NCI-H2171 treated with DMSO at 0.1 percent for 48 hours (cell line): ENCODE results near the gene APOD.
A peak's percentile ranks its signal among the peaks of the same experiment; 100 is the strongest.

ENCODE experiments used
- DNase-seq: peaks from one replicate; lab custom pipeline; 2025; lab: John Stamatoyannopoulos, UW

Gene APOD

DNA sequence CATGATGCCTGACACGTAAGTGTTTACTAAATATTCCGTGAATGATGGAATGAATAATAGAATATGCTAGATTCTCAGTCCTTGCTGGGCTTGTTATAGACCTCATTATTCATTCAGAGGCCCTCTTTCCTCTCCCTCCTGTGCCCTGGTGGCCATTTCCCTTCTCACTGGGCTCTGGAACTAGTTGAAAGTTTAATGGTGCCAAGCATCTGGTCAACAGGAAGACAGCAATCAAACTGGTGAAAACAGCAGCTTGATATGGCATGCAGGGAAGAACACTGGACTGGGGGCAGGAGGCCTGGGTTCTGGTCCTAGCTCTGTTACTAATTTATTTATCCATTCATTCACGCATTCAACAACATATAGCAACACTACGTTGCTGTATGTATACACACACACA is 3.7 kb upstream of the APOD start:
- no peak for DNase-seq

DNA sequence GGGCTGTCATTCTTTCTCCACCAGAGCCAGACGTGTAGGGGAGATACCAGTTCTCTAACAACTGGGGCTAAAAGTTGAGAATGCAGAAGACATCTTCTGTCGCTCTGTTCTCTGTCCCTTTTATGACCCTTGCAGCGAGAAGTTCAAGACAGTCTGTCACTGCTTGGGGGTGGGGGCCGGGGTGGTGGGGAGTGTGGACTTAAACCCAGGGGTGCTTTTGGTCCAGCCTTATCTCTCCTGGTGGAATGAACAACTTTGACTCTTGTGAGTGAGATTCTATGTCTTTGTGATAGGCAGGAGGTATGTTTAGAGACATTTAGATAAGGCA is 767 bp upstream of the APOD start:
- no peak for DNase-seq

DNA sequence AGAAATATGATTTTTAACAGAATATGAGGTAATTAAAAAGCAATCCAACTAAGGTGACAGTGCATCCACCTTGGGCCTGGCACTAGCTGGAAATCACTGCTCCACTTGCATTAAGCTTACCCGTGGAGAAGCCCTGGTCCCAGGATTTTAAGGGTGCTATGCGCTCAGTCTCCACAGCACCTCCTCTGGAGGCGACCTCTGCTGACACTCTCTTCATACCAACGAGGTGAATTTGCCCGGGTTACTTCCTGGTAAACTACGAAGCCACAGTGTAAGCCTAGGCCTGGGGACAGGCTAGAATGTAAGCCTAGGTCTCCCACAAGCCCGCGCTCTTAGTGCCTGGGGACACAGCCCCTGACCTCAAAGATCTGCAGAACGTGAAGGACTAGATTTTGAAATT is 793 bp downstream of the APOD start:
- DNase-seq: no peak

DNA sequence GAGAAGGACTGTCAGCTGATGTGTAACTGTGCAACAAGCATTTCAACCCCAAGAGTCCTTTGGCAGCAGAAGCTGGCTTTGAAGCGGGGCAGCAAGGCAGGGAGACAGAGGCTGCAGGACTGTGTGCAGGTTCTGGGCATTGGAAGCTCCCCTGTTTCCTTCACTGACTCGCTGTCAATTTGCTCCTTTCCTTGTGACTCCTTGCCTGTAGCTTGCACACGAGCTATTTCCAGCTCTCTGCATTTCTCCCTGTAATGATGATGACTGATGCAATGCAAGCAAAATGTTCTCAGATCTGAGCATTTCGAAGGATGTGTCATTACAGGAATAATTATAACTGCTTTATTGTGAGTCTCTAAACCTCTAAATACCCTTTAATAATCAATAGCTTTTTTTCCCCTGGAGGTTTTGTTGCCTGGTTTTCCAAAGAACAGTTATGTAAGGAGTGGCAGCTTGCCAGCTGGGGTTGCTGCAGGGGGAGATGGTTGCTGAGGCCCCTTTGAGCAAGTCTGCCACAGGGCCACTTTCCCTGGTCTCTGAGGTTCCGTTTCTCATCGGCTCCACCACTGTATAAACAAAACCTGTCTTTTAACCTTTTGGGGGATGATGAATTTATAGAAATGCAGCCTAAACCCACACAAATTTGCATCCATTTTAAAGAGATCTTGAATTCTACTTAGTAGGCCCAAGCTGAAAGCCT is 2.8 kb downstream of the APOD start:
- DNase-seq: peak; percentile 8

DNA sequence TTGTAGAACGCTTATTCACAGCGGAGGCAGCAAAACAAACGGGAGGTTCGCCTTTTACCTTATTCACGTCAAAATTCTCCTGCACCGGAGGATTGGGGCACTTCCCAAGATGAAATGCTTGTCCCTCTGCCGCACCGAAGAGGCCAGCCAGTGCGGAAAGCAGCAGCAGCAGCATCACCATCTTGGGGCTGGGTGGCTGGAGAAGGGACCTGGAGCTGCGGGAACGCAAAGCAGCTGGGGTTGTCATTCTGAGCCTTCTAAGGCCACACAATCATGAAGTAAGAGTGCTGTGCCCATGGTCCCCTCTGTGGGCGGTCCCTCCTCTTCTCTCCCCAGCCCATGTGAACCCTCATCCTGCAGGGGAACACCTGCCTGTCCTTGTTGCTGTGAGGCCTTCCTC is 4.5 kb downstream of the APOD start:
- DNase-seq: no peak

DNA sequence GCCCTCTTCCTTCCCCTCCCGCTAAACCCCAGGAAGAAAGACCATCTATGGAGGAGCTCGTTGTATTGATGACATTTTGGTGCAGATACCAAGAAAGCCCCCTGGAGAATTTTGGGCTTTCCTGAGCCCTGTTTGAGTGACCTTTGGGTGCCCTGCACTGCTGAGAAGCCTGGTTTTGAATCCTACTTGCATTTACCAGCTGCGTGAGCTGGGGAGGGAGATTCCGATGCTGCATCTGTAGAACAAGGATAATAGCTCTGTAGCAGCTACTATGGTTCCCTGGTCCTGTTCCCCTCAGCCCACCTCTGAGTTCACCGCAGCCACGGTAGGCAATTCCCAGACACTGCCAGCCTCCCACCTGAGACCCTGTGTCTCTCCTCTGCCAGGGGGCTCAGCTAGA is 5.2 kb downstream of the APOD start:
- no peak for DNase-seq

DNA sequence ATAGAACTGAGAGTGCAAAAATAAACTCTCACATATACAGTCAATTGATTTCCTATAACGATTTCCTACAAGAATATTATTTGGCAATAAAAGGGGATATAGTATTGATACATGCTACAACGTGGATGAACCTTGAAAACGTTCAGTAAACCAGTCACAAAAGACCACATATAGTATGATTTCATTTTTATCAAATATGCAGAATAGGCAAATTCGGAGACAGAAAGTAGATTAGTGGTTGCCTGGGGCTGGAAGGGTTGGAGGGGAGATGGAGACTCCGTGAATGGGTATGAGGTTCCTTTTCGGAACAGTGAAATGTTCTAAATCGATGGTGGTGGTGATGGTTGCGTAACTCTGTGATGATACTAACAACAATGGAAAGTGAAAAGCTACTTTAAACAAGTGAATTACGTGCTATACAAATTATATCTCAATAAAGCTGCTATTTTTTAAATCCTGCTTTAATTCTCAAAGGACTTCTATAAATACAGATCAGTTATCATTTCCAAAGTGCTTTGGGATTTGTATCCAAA is 6.0 kb downstream of the APOD start:
- DNase-seq: no peak

DNA sequence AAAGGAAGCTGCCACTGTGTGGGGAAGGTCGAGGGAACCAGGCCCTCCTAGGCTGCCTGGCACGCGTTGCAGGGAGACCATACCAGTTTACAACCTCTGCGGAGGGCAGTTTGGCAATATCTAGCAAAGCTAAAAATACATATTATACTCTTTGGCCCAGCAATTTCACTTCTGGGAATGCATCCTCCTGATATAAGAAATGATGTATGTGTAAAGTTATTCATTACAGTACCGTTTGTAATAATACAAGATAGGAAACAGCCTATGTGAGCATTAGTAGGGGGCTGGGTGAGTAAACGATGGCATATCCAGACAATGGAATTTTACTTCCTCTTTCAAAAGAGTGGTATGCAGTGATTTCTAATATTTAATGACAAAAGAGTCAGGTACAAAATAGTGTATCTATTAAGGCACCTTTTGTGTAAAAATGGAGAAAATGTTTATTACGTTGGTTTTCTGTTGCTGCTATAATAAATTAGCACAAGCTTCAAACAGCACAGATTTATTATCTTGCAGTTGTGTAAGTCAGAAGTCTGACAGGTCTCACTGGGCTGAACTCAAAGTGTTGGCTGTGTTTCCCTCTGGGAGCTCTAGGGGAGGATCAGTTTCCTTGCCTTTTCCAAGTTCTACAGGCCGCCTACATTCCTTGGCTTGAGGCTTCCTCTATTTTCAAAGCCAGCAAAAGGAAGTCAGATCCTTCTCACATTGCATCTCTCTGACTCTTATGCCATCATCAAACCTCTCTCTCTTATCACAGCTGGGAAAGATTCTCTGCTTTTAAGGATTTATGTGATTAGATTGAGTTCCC is 9.0 kb downstream of the APOD start:
- DNase-seq: no peak

DNA sequence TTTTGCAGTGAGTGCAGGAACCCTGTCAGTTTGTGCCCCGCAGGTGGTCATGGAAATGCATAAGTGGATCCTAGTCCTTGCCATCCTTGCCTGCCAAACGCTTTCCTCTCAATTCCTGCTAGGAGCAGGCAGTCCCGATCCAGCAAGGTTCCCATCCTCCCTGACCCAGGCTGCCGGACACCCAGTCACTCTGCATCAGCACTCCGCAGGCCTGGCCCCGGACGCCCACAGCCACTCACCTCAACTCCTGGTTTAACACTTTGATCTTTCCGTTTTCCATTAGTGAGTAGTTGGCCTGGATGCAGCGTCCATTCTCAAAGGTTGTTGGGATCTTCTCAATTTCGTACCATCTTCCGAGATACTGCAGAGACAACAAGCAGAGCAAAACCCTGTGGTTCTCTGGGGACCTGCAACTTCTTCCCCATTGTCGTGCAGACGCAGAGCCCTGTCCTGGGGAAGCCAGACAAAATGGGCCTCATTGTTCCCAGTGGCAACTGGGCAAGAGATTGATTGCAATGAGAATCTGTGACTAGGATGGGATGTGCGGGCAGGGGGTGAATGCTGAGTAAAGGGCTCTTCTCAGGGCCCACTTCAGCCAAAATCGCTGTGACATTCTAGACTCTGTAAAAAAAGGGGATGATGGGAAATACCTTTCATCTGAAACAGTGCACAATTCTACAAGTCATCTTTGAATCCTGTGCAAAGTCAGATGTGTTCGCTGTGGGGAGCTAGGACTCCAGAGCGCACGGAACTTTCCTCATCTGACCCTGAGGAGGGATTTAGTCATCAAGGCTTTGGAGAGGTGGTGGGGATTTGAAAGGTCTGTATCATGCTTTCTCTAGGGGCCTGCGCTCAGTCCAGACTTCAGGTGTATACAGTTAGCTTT is 9.9 kb downstream of the APOD start:
- DNase-seq: no peak

DNA sequence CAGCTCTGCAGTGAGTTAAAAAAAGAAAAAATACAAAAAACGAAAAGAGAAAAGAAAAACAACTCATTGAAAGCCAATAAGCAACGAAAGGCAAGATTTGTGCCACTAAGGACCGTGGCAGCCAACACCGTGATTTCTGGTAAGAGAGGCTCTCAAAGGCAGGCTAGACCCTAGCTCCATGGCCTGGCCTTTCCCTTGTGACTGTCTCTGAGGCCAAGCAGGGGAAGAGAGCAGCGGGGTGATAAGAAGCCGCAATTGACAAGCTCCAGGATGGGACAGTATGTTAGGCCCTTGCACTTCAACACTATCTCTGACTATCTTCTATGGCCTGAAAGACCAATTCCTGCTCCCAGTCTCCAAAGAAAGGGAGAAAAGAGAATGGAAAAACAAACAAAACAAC is 12.4 kb downstream of the APOD start:
- DNase-seq: no peak

DNA sequence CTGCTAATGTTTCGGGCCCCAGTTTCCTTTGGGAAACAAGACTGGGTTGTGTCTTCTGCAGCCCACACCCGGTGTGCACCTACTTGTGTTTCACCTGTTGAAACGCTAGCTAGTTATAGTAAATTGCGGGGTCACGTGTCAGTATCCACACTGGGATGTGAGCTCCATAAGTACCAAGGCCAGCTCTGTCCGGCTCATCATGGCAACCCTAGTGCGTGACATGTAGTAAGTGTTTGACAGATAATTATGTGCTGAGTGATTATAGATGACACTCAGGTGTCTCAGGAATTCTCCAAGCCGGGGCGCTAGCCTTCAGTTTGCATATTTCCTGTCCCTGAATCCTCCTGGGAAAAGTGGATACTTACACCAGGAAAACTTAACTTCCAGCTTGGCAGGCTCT is 12.8 kb downstream of the APOD start:
- DNase-seq: no peak

DNA sequence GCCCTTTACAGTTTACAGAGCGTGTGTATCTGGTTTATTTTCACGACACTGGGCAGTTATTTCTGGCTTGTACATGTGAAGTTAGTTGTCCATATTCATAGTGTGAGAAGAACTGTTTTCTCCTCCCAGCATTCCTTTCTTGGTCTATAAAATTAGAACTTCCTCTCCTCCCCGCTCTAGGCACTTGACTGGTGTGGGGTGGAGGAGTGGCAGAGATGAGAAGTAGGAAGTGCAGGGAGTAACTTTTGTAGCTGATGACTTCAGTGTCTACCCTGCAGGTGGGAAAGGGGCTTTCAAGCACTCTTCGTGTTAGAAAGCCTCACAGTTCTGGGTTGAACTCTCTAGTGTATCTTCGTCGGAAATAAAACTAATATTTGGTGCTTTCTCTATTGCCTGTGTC is 13.4 kb downstream of the APOD start:
- DNase-seq: no peak

DNA sequence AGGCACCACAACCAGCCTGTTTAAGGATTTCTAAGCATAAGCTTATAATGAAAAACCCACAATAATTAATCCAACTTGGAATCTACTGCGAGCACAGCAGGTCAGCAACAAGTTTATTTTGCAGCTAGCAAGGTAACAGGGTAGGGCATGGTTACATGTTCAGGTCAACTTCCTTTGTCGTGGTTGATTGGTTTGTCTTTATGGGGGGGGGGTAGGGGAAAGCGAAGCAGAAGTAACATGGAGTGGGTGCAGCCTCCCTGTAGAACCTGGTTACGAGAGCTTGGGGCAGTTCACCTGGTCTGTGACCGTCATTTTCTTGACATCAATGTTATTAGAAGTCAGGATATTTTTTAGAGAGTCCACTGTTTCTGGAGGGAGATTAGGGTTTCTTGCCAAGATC is 15.1 kb downstream of the APOD start:
- no peak for DNase-seq

DNA sequence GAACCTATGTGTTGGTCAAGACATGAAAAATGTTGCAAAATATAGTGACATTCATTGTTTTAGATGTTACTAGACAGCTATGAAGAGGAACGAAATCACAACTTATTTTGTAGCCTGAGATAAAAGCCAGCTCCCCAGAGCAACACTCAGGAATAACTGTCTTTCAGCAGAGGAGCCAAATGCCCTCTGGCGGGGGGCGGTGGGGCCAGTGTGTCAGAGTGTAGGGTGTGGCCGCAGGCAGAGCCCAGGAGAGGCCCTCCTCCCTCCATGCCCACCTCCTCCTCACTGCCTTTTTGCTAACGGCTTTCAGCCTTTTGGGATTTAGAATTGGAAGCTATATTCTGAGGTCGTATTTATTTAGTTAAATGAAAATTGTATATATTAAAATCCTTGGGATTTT is 16.9 kb downstream of the APOD start:
- DNase-seq: no peak

DNA sequence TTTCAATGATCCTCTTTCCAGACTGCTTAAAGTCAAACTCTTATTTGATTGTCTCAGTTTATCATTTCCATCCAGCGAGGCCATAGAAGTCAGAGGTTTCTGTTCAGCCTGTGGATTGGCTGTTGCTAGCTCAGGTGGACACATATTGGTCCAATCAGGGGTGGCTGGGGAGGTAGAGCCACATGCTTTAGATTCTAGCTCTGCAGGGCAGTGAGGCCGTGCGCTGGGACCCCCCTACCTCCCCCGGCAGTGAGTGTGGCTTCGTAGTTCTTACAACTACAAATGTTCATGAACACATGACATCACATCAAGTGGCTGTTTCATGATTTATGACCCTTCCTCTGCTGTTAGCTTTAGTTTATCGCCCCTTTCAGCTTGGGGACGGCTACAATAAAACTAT is 18.0 kb downstream of the APOD start:
- DNase-seq: no peak

DNA sequence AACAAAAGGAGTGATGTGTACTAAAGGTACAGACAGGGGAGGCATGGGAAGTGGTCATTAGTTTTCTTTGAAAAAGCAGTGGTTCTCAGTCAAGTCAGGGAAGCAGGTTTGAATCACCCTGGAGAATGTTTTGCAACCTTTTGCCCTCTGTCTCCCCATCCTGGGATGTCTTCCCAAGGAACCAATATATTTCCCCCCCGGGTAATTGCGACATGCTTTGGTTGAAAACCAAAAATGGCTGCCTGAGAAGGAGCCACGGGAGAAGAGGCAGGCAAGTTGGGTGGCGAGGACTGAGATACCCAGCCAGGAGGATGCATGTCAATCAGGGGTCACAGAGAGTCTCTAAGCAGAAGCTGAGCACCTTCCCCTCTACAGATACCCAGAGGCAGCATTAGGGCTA is 20.4 kb downstream of the APOD start:
- no peak for DNase-seq

DNA sequence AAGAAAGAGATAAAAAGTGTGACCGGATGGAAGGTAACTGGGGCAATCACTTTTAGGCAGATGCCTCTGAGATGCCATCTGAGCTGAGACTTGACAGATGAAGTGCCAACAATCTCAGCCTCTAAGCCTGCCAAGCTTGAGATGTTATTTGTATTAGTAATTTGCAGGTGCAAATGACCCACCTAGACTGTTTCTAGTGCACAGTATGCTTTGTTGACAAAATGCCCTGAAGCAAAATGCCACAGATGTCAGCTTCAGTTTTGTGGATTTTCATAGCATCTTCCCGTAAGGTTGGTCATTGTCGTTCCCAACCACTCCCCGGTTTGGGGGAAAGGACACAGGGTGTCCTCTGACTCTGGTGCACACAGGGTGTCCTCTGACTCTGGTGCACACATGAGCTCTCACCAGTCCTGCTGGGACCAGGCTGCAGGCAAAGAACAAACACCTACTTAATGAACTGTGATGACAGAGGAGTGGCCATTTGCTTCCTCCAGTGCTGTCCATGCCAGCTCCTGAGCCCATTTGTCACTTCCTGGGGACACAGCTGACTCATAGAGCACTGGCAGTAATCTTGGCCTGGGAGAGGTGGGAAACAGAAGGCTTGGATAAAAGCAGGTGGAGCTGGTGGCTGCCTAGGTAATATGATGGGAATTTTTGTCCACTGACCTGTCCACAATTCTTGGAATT is 23.9 kb downstream of the APOD start:
- DNase-seq: no peak

DNA sequence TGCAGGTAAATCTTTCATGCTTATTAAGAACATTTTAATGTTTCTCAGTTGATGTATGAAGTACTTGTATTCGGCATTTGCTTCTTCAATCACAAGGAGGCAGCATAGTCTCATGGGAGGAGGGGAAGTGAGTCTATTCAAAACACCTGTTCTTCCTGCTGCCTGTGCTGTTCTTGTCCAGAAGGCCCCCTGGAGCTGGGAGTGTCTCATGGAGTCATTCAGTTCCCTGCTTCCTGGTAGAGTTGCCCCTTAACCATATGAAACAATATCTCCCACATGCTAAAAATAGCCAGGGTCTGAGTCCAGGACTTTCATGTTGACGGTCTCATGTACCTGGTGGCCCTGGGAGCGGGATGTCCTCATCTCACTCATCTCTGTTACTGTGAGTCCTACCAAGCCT is 25.1 kb downstream of the APOD start:
- peak; percentile 77 for DNase-seq

DNA sequence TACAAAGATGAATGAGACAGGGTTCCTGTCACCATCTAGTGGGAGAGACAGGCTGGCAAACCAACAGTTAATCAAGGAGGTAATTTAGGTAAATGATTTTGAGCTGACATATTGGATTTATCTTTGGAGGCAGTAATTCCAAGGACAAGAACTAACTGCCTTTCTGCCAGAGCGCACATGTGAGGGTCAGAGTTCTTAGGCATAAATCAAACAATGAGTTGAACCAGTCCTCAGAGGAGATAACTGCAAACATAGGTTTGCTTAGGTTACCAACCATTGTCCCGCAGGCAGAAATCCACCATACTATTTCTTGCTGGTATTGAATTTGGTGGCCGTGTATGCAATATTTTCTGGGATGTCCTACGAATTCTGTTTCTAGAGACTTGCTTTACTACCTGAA is 26.4 kb downstream of the APOD start:
- DNase-seq: no peak

DNA sequence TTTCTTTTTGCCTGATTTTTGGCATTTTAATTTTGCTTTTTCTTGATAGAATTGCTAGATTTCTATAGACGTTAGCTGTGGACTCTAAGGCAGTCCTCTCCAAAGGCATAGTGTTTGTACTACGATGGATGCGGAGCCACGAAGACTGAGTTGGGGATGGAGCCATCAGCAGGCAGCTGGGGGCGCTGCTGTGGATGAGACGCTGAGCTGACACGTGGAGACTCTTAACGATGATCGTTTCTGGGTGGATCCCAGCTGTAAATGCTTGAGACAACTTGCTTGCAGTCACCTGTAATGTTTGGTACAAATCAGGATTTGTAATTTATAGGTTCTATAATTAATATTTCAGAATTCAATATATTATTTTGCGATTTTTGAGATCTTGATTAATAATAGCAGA is 27.4 kb downstream of the APOD start:
- DNase-seq: no peak

DNA sequence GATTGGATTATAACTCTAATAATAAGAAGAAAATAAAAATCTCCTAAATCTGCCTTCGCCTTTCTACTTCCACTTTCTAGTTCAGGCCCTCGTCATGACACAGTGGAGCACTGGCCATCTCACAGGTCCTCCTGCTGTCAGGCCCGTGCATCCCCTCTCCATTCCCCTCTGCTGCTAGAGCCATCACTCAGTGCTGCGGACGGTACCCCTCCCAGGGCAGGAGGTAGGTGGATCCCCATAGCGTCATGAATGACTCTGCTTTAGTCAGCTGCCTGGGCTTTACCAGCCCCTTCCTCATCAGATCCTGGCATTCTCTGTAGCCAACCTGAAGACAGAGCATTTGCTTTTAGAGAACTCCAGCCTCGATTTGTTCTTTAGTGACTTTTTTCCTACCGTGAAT is 28.6 kb downstream of the APOD start:
- DNase-seq: no peak

DNA sequence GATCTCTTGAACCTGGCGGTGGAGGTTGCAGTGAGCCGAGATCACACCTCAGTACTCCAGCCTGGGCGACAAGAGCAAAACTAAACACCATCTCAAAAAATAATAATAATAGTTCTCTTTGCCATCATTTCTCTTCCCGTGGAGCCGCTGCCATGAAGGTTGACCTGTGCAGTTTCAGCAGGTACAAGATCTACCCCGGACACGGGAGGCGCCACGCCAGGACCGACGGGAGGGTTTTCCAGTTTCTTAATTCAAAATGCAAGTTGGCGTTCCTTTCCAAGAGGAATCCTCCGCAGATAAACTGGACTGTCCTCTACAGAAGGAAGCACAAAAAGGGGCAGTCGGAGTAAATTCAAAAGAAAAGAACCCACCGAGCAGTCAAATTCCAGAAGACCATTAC is 29.3 kb downstream of the APOD start:
- no peak for DNase-seq
